H1 (cell line): ENCODE measurements around the gene SOX6. TPM values are rescaled to one million over a fixed set of nuclear protein-coding genes. Genes with fewer than 3 reads are reported as not detected.

Source experiments
- CTCF ChIA-PET: fragments of 300-600 bp; sonication (Branson Sonifier 250); formaldehyde crosslinking; loops from one replicate; lab custom pipeline; 2021; ENCODE audit not compliant: partially characterized antibody; lab: Charles Lee
- POLR2A ChIA-PET: fragments of 300-600 bp; sonication (Branson Sonifier 250); formaldehyde crosslinking; loops from one replicate; lab custom pipeline; 2021; ENCODE audit warnings: inconsistent platforms; ENCODE audit not compliant: partially characterized antibody; lab: Charles Lee
- DNase-seq, 2 experiments: peaks; one replicate each; pipeline versions ENCODE4 v3.0.0 to v3.0.0-alpha.2; 2010 to 2022; ENCODE audit warnings: low spot score in 2 of 2, low read depth in 1 of 2, mixed read lengths in 1 of 2
- FAIRE-seq: peaks from 2 replicates; lab custom pipeline; 2011; peaks lifted over from hg19 to GRCh38; lab: Jason Lieb, UNC
- H2AFZ ChIP-seq: 2 replicates; pipeline ENCODE4 v1.8.1; 2012; ENCODE audit warnings: low read length, inconsistent platforms
- H2AK5ac ChIP-seq: 2 replicates; pipeline ENCODE4 v1.6.1; 2013; ENCODE audit warnings: low read depth, low read length
- H2BK120ac ChIP-seq: replicated peaks from 2 replicates; pipeline ENCODE3; 2013; ENCODE audit warnings: low read depth, low read length, inconsistent platforms
- H2BK12ac ChIP-seq: 2 replicates; pipeline ENCODE4 v1.6.1; 2013; ENCODE audit warnings: low read depth, low read length
- H2BK15ac ChIP-seq: 2 replicates; pipeline ENCODE4 v1.6.1; 2013; ENCODE audit warnings: low read length
- H2BK20ac ChIP-seq: 2 replicates; pipeline ENCODE4 v1.6.1; 2013; ENCODE audit warnings: low read length
- H2BK5ac ChIP-seq: 2 replicates; pipeline ENCODE4 v1.6.1; 2013; ENCODE audit warnings: low read depth, low read length
- H3K14ac ChIP-seq: 2 replicates; pipeline ENCODE4 v1.6.1; 2013; ENCODE audit warnings: inconsistent platforms; ENCODE audit not compliant: insufficient read length
- H3K18ac ChIP-seq: 2 replicates; pipeline ENCODE4 v1.6.1; 2013; ENCODE audit warnings: low read length; ENCODE audit errors: extremely low read depth
- H3K23ac ChIP-seq: 2 replicates; pipeline ENCODE4 v1.6.1; 2013; ENCODE audit warnings: inconsistent platforms; ENCODE audit not compliant: insufficient read length
- H3K23me2 ChIP-seq: 2 replicates; pipeline ENCODE4 v1.6.1; 2013; ENCODE audit warnings: low read depth, low read length
- H3K27ac ChIP-seq: 2 replicates; pipeline ENCODE4 v1.6.1; 2011; ENCODE audit warnings: low read depth, low read length, inconsistent platforms
- H3K27me3 ChIP-seq, 4 experiments: replicated peaks in 1 of 4; 1 replicate in 1 of 4; 2 replicates in 3 of 4; pipeline versions ENCODE4 v1.6.1 to v1.8.1; 2011 to 2013; ENCODE audit warnings: low read length in 3 of 4, mild to moderate bottlenecking in 3 of 4, inconsistent platforms in 2 of 4, mixed read lengths in 2 of 4, moderate library complexity in 1 of 4; ENCODE audit not compliant: control insufficient read depth in 3 of 4, insufficient read depth in 3 of 4; ENCODE audit errors: extremely low read depth in 1 of 4
- H3K36me3 ChIP-seq, 4 experiments: 2 replicates each; pipeline versions ENCODE4 v1.6.1 to v1.8.1; 2011 to 2013; ENCODE audit warnings: mild to moderate bottlenecking in 4 of 4, low read length in 3 of 4, moderate library complexity in 2 of 4, control low read depth in 1 of 4, inconsistent platforms in 1 of 4; ENCODE audit not compliant: insufficient read depth in 4 of 4, control insufficient read depth in 2 of 4
- H3K4ac ChIP-seq: replicated peaks from 2 replicates; pipeline ENCODE3; 2013; ENCODE audit warnings: low read length, low read depth, mixed read lengths, inconsistent platforms; ENCODE audit not compliant: insufficient read length
- H3K4me1 ChIP-seq, 4 experiments: replicated peaks in 1 of 4; 1 replicate in 1 of 4; 2 replicates in 3 of 4; pipeline versions ENCODE4 v1.6.1 to v1.8.1; 2011 to 2013; ENCODE audit warnings: low read length in 3 of 4, inconsistent platforms in 2 of 4, mixed read lengths in 1 of 4; ENCODE audit not compliant: insufficient read depth in 4 of 4, control insufficient read depth in 3 of 4
- H3K4me2 ChIP-seq, 2 experiments: 2 replicates each; pipeline versions ENCODE4 v1.6.1 to v1.8.1; 2011 to 2013; ENCODE audit warnings: low read depth in 2 of 2, low read length in 2 of 2, control low read depth in 1 of 2, inconsistent platforms in 1 of 2, mild to moderate bottlenecking in 1 of 2; ENCODE audit not compliant: insufficient read depth in 1 of 2
- H3K4me3 ChIP-seq, 4 experiments: fragments of 200-600, 300-600 bp in 1 of 4; sonication (generic), shearing (Covaris generic), sonication (Bioruptor Twin) in 1 of 4; 2 replicates each; pipeline versions ENCODE4 v1.5.1 to v1.8.1; 2011 to 2016; ENCODE audit warnings: low read length in 4 of 4, low read depth in 3 of 4, control low read depth in 2 of 4, inconsistent platforms in 2 of 4, mild to moderate bottlenecking in 2 of 4, mixed read lengths in 1 of 4, moderate library complexity in 1 of 4; ENCODE audit not compliant: insufficient read depth in 2 of 4; ENCODE audit errors: extremely low read depth in 1 of 4
- H3K56ac ChIP-seq: replicated peaks from 2 replicates; pipeline ENCODE3; 2013; ENCODE audit warnings: low read depth, mild to moderate bottlenecking, mixed read lengths, low read length, inconsistent platforms; ENCODE audit not compliant: insufficient read length
- H3K79me1 ChIP-seq: 2 replicates; pipeline ENCODE4 v1.6.1; 2013; ENCODE audit warnings: low read depth, low read length, control low read depth
- H3K79me2 ChIP-seq, 2 experiments: 2 replicates each; pipeline versions ENCODE4 v1.6.1 to v1.8.1; 2012 to 2013; ENCODE audit warnings: low read length in 2 of 2, mild to moderate bottlenecking in 2 of 2, inconsistent platforms in 1 of 2; ENCODE audit not compliant: insufficient read depth in 2 of 2, control insufficient read depth in 1 of 2
- H3K9ac ChIP-seq, 4 experiments: replicated peaks in 1 of 4; 1 replicate in 1 of 4; 2 replicates in 3 of 4; pipeline versions ENCODE4 v1.6.1 to v1.8.1; 2011 to 2013; ENCODE audit warnings: low read depth in 3 of 4, low read length in 3 of 4, control low read depth in 2 of 4, mild to moderate bottlenecking in 2 of 4, moderate library complexity in 2 of 4, inconsistent platforms in 1 of 4; ENCODE audit errors: extremely low read depth in 1 of 4
- H3K9me3 ChIP-seq, 2 experiments: 2 replicates each; pipeline versions ENCODE4 v1.6.1 to v1.8.1; 2012 to 2013; ENCODE audit warnings: mild to moderate bottlenecking in 2 of 2, moderate library complexity in 2 of 2, control low read depth in 1 of 2, inconsistent platforms in 1 of 2, low read depth in 1 of 2, low read length in 1 of 2, mixed read lengths in 1 of 2; ENCODE audit not compliant: insufficient read depth in 2 of 2
- H4K20me1 ChIP-seq, 2 experiments: replicated peaks in 1 of 2; 2 replicates each; pipeline versions ENCODE3 to v1.8.1; 2011 to 2013; ENCODE audit warnings: inconsistent platforms in 2 of 2, low read length in 2 of 2, mild to moderate bottlenecking in 1 of 2; ENCODE audit not compliant: insufficient read depth in 2 of 2, control insufficient read depth in 1 of 2
- H4K5ac ChIP-seq: 2 replicates; pipeline ENCODE4 v1.6.1; 2013; ENCODE audit warnings: low read length, low read depth, mixed read lengths, inconsistent platforms; ENCODE audit not compliant: insufficient read length
- H4K8ac ChIP-seq: 2 replicates; pipeline ENCODE4 v1.8.0; 2013; ENCODE audit warnings: mild to moderate bottlenecking, moderate library complexity, low read length, inconsistent platforms; ENCODE audit not compliant: insufficient read depth; ENCODE audit errors: extremely low read depth
- H4K91ac ChIP-seq: replicated peaks from 2 replicates; pipeline ENCODE3; 2013; ENCODE audit warnings: low read length, mixed read lengths, inconsistent platforms; ENCODE audit not compliant: insufficient read length
- EGR1 ChIP-seq: IDR thresholded peaks from 2 replicates; pipeline ENCODE4 v1.6.1; 2011; ENCODE audit warnings: low read depth, low read length, borderline replicate concordance
- WGBS, 2 experiments: shearing (Covaris generic) in 1 of 2; methylation state at CpG; one replicate each; pipeline versions ENCODE4 v1.1.6 to v1.1.7; 2013 to 2015; ENCODE audit warnings: low lambda C conversion rate in 2 of 2, mixed read lengths in 2 of 2, inconsistent platforms in 1 of 2, low coverage in 1 of 2, missing lambda C conversion rate in 1 of 2; ENCODE audit not compliant: insufficient replicate concordance in 2 of 2, insufficient coverage in 1 of 2, insufficient read length in 1 of 2; ENCODE audit errors: extremely low coverage in 1 of 2, missing lambda C conversion rate in 1 of 2; 5-methylcytosine and 5-hydroxymethylcytosine counted together
- polyA plus RNA-seq, 7 experiments: library from polyadenylated mRNA; depleted of rRNA in 3 of 7; stranded (reverse) in 5 of 7; unstranded in 2 of 7; fragments of >200 nt in 5 of 7; fragments of 200-250 nt in 2 of 7; gene quantifications; 1 replicate in 5 of 7; 2 replicates in 1 of 7; 4 replicates in 1 of 7; pipeline versions ENCODE4 v1.2.1 to v1.2.3, GENCODE V29; 2011 to 2013; ENCODE audit warnings: missing spikeins in 2 of 7, mixed read lengths in 2 of 7
- total RNA-seq: library from RNA; stranded (reverse); fragmentation: NEBNext Ultra II Directional; extraction: Animal tissue kit (Norgen Biotek cat#: 25700); gene quantifications from 2 replicates; pipeline ENCODE4 v1.2.1, GENCODE V29; 2021

SOX6 gene
- total and polyA plus RNA-seq, 2 of the 8 experiments (the other 6 are each of a cell fraction or from before 2014, with no cell fraction given): 0.09 TPM; not detected in 1

GRCh38 chr11:16099343-16099900 lies 256.9 kb downstream of the SOX6 start:
- Histone ChIP-seq H3K14ac (no peak overlapping the region), H2BK20ac (no peak overlapping the region), H3K4me3 (no peak overlapping the region), H3K9me3 (no peaks in the 10 kb centered on the region), H4K8ac (no peak overlapping the region), H3K18ac (no peak overlapping the region), H4K91ac (no peak overlapping the region), H3K23ac (no peak overlapping the region), H3K9ac (no peak overlapping the region), H3K56ac (no peak overlapping the region), H3K36me3 (no peaks in the 10 kb centered on the region), H4K5ac (no peak overlapping the region), H2BK5ac (no peak overlapping the region), H3K4ac (no peak overlapping the region), H2AK5ac (no peak overlapping the region), H3K27ac (no peak overlapping the region), H2BK15ac (no peak overlapping the region), H2BK12ac (no peak overlapping the region), H2AFZ (no peak overlapping the region), H3K4me2 (no peak overlapping the region), H2BK120ac (no peak overlapping the region), H3K23me2 (no peaks in the 10 kb centered on the region), H3K4me1 (no peaks in the 10 kb centered on the region; a peak in 1 of 7 replicates), H3K79me2 (no peaks in the 10 kb centered on the region), H3K27me3 (no peaks in the 10 kb centered on the region), H3K79me1 (no peaks in the 10 kb centered on the region), H4K20me1 (no peaks in the 10 kb centered on the region)
- TF ChIP-seq EGR1: no peak
- FAIRE-seq (no peak), DNase-seq (no peak)
- POLR2A ChIA-PET: interaction anchor here (1.2 kb wide), 1 partner anchor 9 kb away, joined by 3 read pairs; no protein-coding TSS in a partner anchor
- CTCF ChIA-PET: interaction anchor here (0.7 kb wide), 1 partner anchor 253 kb away, joined by 3 read pairs; no protein-coding TSS in a partner anchor
- WGBS, 2 experiments: 96% methylated on average over 2 of the region's 2 CpGs; no CpG with 5 or more reads in 1 of the 2 experiments
